Measurements from ENCODE around the gene COL2A1.

The COL2A1 gene

GRCh38 chr12:47979166-47979565 lies 25.1 kb downstream of the COL2A1 start:
- no peaks in the 10 kb centered on the region for H3K9me3 ChIP-seq (ENCODE audit: insufficient read depth, low read length)
- no peak for TF ChIP-seq EZH2phosphoT487 (conservative IDR thresholded peaks at IDR 0.05; ENCODE audit: low read length)
- no peak for TF ChIP-seq CTCF (IDR thresholded peaks at IDR 0.05; ENCODE audit: insufficient read depth, low read length, poor library complexity, severe bottlenecking)
- H3F3A ChIP-seq (ENCODE audit: insufficient read depth): no peaks in the 10 kb centered on the region
- H3K9me2 ChIP-seq (replicated peaks; ENCODE audit: insufficient read depth, low read length): no peaks in the 10 kb centered on the region
- no peaks in the 10 kb centered on the region for H3K27me3 ChIP-seq (ENCODE audit: low read length)
- H4K20me1 ChIP-seq (ENCODE audit: low read depth, low read length): no peaks in the 10 kb centered on the region
- no peak overlapping the region for H3K4me2 ChIP-seq (ENCODE audit: low read depth, low read length, poor library complexity, severe bottlenecking)
- H3K36me3 ChIP-seq (ENCODE audit: low read length): no peaks in the 10 kb centered on the region
- H3K79me2 ChIP-seq (ENCODE audit: insufficient read depth, low read length): no peaks in the 10 kb centered on the region
- H2AFZ ChIP-seq (ENCODE audit: low read depth, low read length, severe bottlenecking): no peak overlapping the region
- no peak overlapping the region for H3K27ac ChIP-seq (ENCODE audit: low read depth, low read length)
- H3K4me3 ChIP-seq (ENCODE audit: insufficient read depth, low read length, poor library complexity, severe bottlenecking): no peak overlapping the region
- no peak overlapping the region for H3K9ac ChIP-seq (ENCODE audit: low read length)

- Histone ChIP-seq H2AFZ (ENCODE audit: low read depth, low read length, severe bottlenecking) (no peak overlapping the region), H3K9me2 (replicated peaks; ENCODE audit: insufficient read depth, low read length) (no peaks in the 10 kb centered on the region), H4K20me1 (ENCODE audit: low read depth, low read length) (no peaks in the 10 kb centered on the region), H3K27ac (ENCODE audit: low read depth, low read length) (no peak overlapping the region), H3K4me2 (ENCODE audit: low read depth, low read length, poor library complexity, severe bottlenecking) (no peak overlapping the region), H3K9ac (ENCODE audit: low read length) (no peak overlapping the region), H3F3A (ENCODE audit: insufficient read depth) (no peaks in the 10 kb centered on the region), H3K9me3 (ENCODE audit: insufficient read depth, low read length) (no peaks in the 10 kb centered on the region), H3K36me3 (ENCODE audit: low read length) (no peaks in the 10 kb centered on the region), H3K27me3 (ENCODE audit: low read length) (no peaks in the 10 kb centered on the region), H3K79me2 (ENCODE audit: insufficient read depth, low read length) (no peaks in the 10 kb centered on the region), H3K4me3 (ENCODE audit: insufficient read depth, low read length, poor library complexity, severe bottlenecking) (no peak overlapping the region)
- TF ChIP-seq EZH2phosphoT487 (conservative IDR thresholded peaks at IDR 0.05; ENCODE audit: low read length) (no peak), CTCF (IDR thresholded peaks at IDR 0.05; ENCODE audit: insufficient read depth, low read length, poor library complexity, severe bottlenecking) (no peak)
These were observed 25.7 kb downstream of the COL2A1 start for GRCh38 chr12:47978598-47978873.

GRCh38 chr12:47977772-47978597 lies 26.3 kb downstream of the COL2A1 start:
- H3K79me2 ChIP-seq (ENCODE audit: insufficient read depth, low read length): no peaks in the 10 kb centered on the region
- no peak overlapping the region for H3K4me3 ChIP-seq (ENCODE audit: insufficient read depth, low read length, poor library complexity, severe bottlenecking)
- H2AFZ ChIP-seq (ENCODE audit: low read depth, low read length, severe bottlenecking): no peak overlapping the region
- H3K4me2 ChIP-seq (ENCODE audit: low read depth, low read length, poor library complexity, severe bottlenecking): no peak overlapping the region
- no peaks in the 10 kb centered on the region for H3K36me3 ChIP-seq (ENCODE audit: low read length)
- no peaks in the 10 kb centered on the region for H3K9me3 ChIP-seq (ENCODE audit: insufficient read depth, low read length)
- TF ChIP-seq EZH2phosphoT487 (conservative IDR thresholded peaks at IDR 0.05; ENCODE audit: low read length) (no peak), CTCF (IDR thresholded peaks at IDR 0.05; ENCODE audit: insufficient read depth, low read length, poor library complexity, severe bottlenecking) (no peak)
- no peak overlapping the region for H3K27ac ChIP-seq (ENCODE audit: low read depth, low read length)
- H4K20me1 ChIP-seq (ENCODE audit: low read depth, low read length): no peaks in the 10 kb centered on the region
- H3K9me2 ChIP-seq (replicated peaks; ENCODE audit: insufficient read depth, low read length): no peaks in the 10 kb centered on the region
- H3K27me3 ChIP-seq (ENCODE audit: low read length): no peaks in the 10 kb centered on the region
- no peaks in the 10 kb centered on the region for H3F3A ChIP-seq (ENCODE audit: insufficient read depth)
- no peak overlapping the region for H3K9ac ChIP-seq (ENCODE audit: low read length)
